NT2/D1 (cell line): ENCODE results near the gene NIP7.

Source experiments
- YY1 ChIP-seq: IDR thresholded peaks from 2 replicates; pipeline ENCODE4 v1.6.1; 2011; ENCODE audit not compliant: insufficient read length, insufficient read depth
- ZNF274 ChIP-seq: IDR thresholded peaks from 2 replicates; pipeline ENCODE4 v1.6.1; 2011; ENCODE audit warnings: mild to moderate bottlenecking, low read depth, low read length

DNA sequence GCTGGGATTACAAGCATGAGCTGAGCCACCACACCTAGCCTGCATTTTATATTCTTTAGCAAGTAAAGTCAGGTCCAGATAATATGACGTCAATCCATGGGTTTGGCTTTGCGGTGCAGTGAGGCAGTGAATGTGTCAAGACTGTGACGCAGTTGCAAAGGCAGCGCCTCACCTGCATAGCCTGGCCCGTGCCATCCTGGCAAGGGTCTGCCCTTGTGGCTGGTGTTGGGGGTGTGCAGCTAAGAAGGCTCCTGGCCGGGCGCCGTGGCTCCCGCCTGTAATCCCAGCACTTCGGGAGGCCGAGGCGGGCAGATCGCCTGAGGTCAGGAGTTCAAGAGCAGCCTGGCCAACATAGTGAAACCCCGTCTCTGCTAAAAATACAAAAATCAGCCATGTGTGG, 16.2 kb upstream of the NIP7 start:
- no peak for TF ChIP-seq YY1
- TF ChIP-seq ZNF274, result no peak
